ENCODE measurements around the gene CAMP.
"Not testable (repeated sequence)": the region's sequence is repeated elsewhere in the genome, so short reads cannot be mapped to it uniquely, and the experiment has no call there.

CAMP gene

DNA sequence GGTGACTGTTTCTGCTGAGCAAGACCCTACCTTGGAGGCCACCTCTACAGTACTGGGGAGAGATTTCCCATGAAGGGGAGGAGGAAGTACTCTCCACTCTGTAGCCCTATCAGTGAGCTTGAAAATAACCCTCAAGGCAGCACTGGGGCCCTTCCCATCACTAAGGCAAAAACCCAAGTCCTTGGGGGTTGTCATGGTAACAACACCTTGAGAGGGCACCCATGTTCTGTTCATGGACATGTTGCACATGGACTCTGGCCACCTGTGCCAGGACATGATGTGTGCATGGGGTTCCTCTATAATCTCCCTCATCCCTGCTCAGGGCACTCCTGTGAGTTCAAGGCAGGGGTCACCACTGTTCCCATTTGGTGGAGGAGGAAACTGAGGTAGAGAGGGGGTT, 24.2 kb upstream of the CAMP start:
- no peak overlapping the region for H3K27ac ChIP-seq
- TF ChIP-seq, protein P1, sequence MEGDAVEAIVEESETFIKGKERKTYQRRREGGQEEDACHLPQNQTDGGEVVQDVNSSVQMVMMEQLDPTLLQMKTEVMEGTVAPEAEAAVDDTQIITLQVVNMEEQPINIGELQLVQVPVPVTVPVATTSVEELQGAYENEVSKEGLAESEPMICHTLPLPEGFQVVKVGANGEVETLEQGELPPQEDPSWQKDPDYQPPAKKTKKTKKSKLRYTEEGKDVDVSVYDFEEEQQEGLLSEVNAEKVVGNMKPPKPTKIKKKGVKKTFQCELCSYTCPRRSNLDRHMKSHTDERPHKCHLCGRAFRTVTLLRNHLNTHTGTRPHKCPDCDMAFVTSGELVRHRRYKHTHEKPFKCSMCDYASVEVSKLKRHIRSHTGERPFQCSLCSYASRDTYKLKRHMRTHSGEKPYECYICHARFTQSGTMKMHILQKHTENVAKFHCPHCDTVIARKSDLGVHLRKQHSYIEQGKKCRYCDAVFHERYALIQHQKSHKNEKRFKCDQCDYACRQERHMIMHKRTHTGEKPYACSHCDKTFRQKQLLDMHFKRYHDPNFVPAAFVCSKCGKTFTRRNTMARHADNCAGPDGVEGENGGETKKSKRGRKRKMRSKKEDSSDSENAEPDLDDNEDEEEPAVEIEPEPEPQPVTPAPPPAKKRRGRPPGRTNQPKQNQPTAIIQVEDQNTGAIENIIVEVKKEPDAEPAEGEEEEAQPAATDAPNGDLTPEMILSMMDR (conservative IDR thresholded peaks at IDR 0.05) = no peak

DNA sequence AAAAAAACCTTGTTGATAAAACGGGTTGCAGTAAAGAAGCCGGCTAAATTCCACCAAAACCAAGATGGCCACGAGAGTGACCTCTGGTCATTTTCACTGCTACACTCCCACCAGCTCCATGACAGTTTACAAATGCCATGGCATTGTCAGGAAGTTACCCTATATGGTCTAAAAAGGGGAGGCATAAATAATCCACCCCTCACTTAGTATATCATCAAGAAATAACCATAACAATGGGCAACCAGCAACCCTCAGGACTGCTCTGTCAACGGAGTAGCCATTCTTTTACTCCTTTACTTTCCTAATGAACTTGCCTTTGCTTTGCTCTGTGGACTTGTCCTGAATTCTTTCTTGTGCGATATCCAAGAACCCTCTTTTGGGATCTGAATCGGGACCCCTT, 20.7 kb upstream of the CAMP start:
- no peak overlapping the region for H3K27ac ChIP-seq
- TF ChIP-seq, protein P1 (conservative IDR thresholded peaks at IDR 0.05) = no peak

DNA sequence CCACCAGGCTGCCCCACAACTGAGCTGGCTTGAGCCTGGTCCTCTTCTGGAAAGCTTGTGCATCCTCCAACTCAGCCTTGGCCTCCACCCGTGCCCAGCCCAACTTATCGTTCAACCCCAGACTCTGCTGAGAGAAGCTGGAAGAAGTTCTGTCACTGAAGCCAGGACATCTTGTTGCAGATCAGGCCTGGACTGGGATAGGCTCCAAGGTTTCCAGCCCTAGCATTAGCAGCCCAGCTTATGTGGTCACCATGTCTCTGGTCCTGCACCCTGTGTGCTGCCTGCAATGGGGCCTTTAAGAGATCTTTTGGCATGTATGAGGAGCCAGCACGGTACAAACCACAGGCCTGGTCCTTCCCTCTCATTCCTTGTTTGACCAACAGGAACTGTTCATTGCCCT, 15.2 kb upstream of the CAMP start:
- TF ChIP-seq, protein P1 (conservative IDR thresholded peaks at IDR 0.05) = no peak
- H3K27ac ChIP-seq = no peak overlapping the region

DNA sequence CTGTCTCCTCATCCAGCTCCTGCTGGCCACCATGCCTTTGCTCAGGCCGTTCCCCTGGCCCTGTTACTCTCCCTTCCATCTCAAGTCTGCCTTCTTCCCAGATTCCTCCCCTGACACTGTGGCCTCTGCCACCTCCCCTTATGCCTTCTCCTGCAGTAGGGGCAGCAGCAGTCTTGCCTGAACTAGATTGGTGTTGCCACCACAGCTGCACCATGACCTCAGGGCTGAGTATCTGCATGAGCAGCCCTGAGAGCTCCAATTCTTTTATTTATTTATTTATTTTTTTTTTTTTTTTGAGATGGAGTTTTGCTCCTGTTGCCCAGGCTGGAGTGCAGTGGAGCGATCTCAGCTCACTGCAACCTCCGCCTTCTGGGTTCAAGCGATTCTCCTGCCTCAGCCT, 13.8 kb upstream of the CAMP start:
- TF ChIP-seq, protein P1 (conservative IDR thresholded peaks at IDR 0.05) = no peak
- H3K27ac ChIP-seq = no peak overlapping the region

DNA sequence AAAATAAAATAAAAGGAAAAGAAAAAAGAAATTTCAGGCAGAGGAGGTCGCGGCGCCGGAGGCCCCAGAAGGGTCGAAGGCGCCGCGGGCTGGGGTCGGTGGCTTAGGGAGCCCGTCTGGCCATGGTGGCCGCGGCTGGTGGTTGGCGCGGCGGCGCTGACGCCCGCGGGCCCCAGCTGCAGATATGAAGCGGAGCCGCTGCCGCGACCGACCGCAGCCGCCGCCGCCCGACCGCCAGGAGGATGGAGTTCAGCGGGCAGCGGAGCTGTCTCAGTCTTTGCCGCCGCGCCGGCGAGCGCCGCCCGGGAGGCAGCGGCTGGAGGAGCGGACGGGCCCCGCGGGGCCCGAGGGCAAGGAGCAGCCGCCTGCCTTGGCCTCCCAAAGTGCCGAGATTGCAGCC, 12.8 kb upstream of the CAMP start:
- H3K27ac ChIP-seq = not testable (repeated sequence)

DNA sequence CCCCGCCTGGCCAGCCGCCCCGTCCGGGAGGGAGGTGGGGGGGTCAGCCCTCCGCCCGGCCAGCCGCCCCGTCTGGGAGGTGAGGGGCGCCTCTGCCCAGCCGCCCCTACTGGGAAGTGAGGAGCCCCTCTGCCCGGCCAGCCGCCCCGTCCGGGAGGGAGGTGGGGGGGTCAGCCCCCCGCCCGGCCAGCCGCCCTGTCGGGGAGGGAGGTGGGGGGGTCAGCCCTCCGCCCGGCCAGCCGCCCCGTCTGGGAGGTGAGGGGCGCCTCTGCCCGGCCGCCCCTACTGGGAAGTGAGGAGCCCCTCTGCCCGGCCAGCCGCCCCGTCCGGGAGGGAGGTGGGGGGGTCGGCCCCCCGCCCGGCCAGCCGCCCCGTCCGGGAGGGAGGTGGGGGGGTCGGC, 11.5 kb upstream of the CAMP start:
- not testable (repeated sequence) for H3K27ac ChIP-seq

DNA sequence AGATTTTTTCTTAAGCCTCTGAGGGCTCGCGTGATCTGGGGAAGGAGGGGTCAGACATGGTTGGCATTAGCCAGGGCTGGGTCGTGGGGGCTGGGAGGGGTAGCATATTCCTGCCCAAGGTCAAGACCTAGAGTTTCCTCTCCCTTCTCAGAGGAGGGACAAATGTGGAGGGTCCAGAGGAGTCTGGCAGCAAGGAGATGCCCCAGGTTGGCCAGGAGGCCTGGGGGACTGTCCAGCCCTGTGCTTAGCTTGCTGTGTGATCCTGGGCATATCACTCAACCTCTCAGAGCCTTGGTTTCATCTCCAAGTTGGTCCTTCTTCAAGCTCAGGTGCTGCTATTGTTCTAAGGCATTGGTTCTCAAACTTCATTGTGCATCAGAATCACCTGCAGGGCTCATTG, 9.1 kb upstream of the CAMP start:
- TF ChIP-seq, protein P1 (conservative IDR thresholded peaks at IDR 0.05) = no peak
- no peak overlapping the region for H3K27ac ChIP-seq

DNA sequence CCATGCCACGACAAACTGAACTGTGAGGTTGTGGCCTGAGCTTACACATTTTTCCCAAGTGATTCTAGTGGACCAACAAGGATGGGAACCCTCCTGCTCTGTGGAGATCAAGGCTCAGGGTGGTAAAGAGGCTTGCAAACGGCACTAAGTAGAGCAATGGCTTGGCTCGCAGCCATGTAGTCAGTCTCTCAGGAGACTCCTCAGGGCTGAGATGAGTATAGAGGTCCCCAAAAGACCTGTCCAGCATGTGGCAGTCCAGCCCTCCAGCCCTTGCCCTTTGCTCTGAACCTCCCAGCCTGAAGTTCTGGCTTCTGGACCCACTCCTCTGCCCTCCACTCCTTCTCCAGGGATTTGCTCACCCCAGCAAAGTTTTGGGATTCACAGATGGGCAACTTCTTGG, 8.3 kb upstream of the CAMP start:
- peak overlapping the region; percentile 49; the same call in 1 of the 2 replicates for H3K27ac ChIP-seq
- TF ChIP-seq, protein P1 (conservative IDR thresholded peaks at IDR 0.05) = no peak

DNA sequence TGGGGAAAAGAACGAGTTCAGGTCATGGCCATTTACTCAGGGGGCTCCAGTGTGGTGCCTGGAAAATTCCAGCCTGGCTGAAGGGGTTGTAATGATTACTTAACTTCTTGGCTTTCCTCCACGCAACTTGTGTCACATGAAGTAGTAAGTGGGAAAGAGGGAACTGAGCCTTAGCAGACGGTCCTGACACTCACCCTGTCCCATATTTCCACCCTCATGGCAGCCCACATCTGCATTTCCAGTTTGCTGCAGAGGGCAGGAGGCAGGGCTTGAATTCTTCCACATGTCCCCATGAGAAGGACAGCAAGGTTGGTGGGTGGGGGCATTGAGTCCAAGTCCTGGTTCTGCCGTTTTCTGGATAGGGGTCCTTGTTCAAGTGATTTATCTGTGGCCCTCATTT, 7.8 kb upstream of the CAMP start:
- TF ChIP-seq, protein P1 (conservative IDR thresholded peaks at IDR 0.05) = no peak
- peak overlapping the region; percentile 49; the same call in 1 of the 2 replicates for H3K27ac ChIP-seq

Measured in VCaP (cell line).